ENCODE measurements around the gene CYP2F1.

Gene CYP2F1

DNA sequence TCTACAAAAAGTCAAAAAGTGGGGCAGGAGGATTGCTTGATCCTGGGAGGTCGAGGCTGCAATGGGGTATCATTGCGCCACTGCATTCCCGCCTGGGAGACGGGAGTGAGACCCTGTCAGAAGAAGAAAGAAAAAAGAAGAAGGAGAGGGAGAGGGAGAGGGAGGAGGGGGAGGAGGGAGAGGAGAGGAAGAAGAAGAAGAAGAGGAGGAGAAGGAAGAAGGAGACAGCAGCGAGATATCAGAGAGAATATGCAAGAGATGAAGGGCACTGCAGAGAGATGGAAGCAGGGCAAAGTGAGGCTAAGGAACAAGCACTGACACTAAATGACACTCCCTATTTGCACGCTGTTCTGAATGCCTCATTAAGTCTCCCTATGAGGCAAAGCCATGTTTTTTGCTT lies 14.5 kb downstream of the CYP2F1 start:
- Histone ChIP-seq H3K36me3 (replicated peaks; ENCODE audit: insufficient read depth, low read length) (no peaks in the 10 kb centered on the region), H4K20me1 (ENCODE audit: insufficient read depth, low read length) (no peaks in the 10 kb centered on the region), H3K4me1 (ENCODE audit: low read length) (no peaks in the 10 kb centered on the region), H3K9me2 (replicated peaks; ENCODE audit: insufficient read depth, low read length) (no peaks in the 10 kb centered on the region), H3K79me2 (ENCODE audit: low read length) (no peaks in the 10 kb centered on the region), H3K27me3 (replicated peaks; ENCODE audit: insufficient read depth, low read length) (peaks cover 42% of the 10 kb centered on the region), H3F3A (ENCODE audit: insufficient read depth, low read length) (no peaks in the 10 kb centered on the region), H3K9ac (ENCODE audit: low read length) (no peak overlapping the region), H3K4me3 (ENCODE audit: low read length) (no peak overlapping the region), H2AFZ (ENCODE audit: low read length) (no peak overlapping the region), H3K27ac (ENCODE audit: low read length) (no peak overlapping the region), H3K4me2 (ENCODE audit: low read depth, low read length) (no peak overlapping the region), H3K9me3 (replicated peaks; ENCODE audit: insufficient read depth, low read length) (no peaks in the 10 kb centered on the region)
- no peak for DNase-seq
- TF ChIP-seq EZH2 (optimal IDR thresholded peaks at IDR 0.05; ENCODE audit: low read depth, low read length) (no peak), EZH2phosphoT487 (IDR thresholded peaks at IDR 0.05; ENCODE audit: low read length) (no peak)
- TF ChIP-seq, protein P1, sequence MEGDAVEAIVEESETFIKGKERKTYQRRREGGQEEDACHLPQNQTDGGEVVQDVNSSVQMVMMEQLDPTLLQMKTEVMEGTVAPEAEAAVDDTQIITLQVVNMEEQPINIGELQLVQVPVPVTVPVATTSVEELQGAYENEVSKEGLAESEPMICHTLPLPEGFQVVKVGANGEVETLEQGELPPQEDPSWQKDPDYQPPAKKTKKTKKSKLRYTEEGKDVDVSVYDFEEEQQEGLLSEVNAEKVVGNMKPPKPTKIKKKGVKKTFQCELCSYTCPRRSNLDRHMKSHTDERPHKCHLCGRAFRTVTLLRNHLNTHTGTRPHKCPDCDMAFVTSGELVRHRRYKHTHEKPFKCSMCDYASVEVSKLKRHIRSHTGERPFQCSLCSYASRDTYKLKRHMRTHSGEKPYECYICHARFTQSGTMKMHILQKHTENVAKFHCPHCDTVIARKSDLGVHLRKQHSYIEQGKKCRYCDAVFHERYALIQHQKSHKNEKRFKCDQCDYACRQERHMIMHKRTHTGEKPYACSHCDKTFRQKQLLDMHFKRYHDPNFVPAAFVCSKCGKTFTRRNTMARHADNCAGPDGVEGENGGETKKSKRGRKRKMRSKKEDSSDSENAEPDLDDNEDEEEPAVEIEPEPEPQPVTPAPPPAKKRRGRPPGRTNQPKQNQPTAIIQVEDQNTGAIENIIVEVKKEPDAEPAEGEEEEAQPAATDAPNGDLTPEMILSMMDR (IDR thresholded peaks at IDR 0.05; ENCODE audit: low read length): no peak

DNA sequence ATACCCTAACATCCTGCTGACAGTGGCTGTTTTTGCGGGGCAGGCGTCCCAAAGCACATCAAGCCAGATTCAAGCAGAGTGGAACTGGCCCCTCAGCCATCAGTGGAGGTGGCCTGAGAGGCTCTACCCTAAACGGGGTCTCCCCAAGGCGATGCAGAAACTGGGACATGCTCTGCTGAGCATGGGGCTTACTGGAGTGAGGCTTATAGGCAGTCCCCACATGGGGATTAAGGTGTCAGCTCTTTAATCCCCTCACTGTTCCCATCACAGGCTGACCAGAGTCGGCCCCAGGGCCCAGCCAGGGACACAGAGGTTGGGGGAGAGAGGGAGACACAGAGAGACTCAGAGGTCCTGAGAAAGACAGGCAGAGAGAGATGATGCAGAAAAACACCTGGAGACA lies 17.0 kb downstream of the CYP2F1 start:
- H3K9me2 ChIP-seq (replicated peaks; ENCODE audit: insufficient read depth, low read length): no peaks in the 10 kb centered on the region
- no peaks in the 10 kb centered on the region for H3K4me1 ChIP-seq (ENCODE audit: low read length)
- no peaks in the 10 kb centered on the region for H3K79me2 ChIP-seq (ENCODE audit: low read length)
- no peaks in the 10 kb centered on the region for H3K9me3 ChIP-seq (replicated peaks; ENCODE audit: insufficient read depth, low read length)
- no peak overlapping the region for H2AFZ ChIP-seq (ENCODE audit: low read length)
- no peaks in the 10 kb centered on the region for H3F3A ChIP-seq (ENCODE audit: insufficient read depth, low read length)
- H3K9ac ChIP-seq (ENCODE audit: low read length): no peak overlapping the region
- no peaks in the 10 kb centered on the region for H3K36me3 ChIP-seq (replicated peaks; ENCODE audit: insufficient read depth, low read length)
- DNase-seq: no peak
- TF ChIP-seq EZH2 (optimal IDR thresholded peaks at IDR 0.05; ENCODE audit: low read depth, low read length): no peak
- TF ChIP-seq EZH2phosphoT487 (IDR thresholded peaks at IDR 0.05; ENCODE audit: low read length): no peak
- TF ChIP-seq, protein P1 (IDR thresholded peaks at IDR 0.05; ENCODE audit: low read length): no peak
- no peak overlapping the region for H3K4me2 ChIP-seq (ENCODE audit: low read depth, low read length)
- no peaks in the 10 kb centered on the region for H4K20me1 ChIP-seq (ENCODE audit: insufficient read depth, low read length)
- peaks cover 50% of the 10 kb centered on the region for H3K27me3 ChIP-seq (replicated peaks; ENCODE audit: insufficient read depth, low read length)
- H3K4me3 ChIP-seq (ENCODE audit: low read length): no peak overlapping the region
- no peak overlapping the region for H3K27ac ChIP-seq (ENCODE audit: low read length)

DNA sequence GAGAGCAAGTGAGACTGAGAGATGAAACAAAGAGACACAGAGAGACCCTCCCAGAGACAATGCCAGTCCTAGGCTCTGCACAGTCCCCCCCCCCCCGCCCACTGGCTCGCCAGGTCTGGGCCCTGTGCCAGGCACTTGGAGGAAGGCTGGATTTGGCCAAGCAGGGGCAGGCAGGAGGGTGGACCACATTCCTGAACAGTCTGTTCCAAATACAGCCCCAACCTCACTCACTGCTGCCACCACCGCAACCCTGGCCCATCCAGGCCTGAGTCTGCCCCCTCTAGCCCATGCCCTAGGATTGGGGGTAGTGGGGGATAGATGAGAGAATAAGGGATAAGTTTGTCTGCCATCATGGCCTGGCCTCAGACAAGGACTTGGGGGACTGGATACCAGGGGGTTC lies 19.0 kb downstream of the CYP2F1 start:
- H3K36me3 ChIP-seq (replicated peaks; ENCODE audit: insufficient read depth, low read length): no peaks in the 10 kb centered on the region
- H3K27me3 ChIP-seq (replicated peaks; ENCODE audit: insufficient read depth, low read length): peaks cover 65% of the 10 kb centered on the region
- no peaks in the 10 kb centered on the region for H3K9me2 ChIP-seq (replicated peaks; ENCODE audit: insufficient read depth, low read length)
- no peaks in the 10 kb centered on the region for H3F3A ChIP-seq (ENCODE audit: insufficient read depth, low read length)
- TF ChIP-seq, protein P1 (IDR thresholded peaks at IDR 0.05; ENCODE audit: low read length): no peak
- no peak for TF ChIP-seq EZH2phosphoT487 (IDR thresholded peaks at IDR 0.05; ENCODE audit: low read length)
- no peak for TF ChIP-seq EZH2 (optimal IDR thresholded peaks at IDR 0.05; ENCODE audit: low read depth, low read length)
- no peak overlapping the region for H2AFZ ChIP-seq (ENCODE audit: low read length)
- no peaks in the 10 kb centered on the region for H3K9me3 ChIP-seq (replicated peaks; ENCODE audit: insufficient read depth, low read length)
- no peaks in the 10 kb centered on the region for H3K79me2 ChIP-seq (ENCODE audit: low read length)
- H3K9ac ChIP-seq (ENCODE audit: low read length): no peak overlapping the region
- no peaks in the 10 kb centered on the region for H4K20me1 ChIP-seq (ENCODE audit: insufficient read depth, low read length)
- no peak overlapping the region for H3K4me2 ChIP-seq (ENCODE audit: low read depth, low read length)
- no peak overlapping the region for H3K4me3 ChIP-seq (ENCODE audit: low read length)
- no peak for DNase-seq
- H3K27ac ChIP-seq (ENCODE audit: low read length): no peak overlapping the region
- no peaks in the 10 kb centered on the region for H3K4me1 ChIP-seq (ENCODE audit: low read length)

Data from MM.1S (cell line).